Heart left ventricle (tissue), 13 donors: ENCODE results near the gene P3H1.

ENCODE experiments used
- POLR2A ChIP-seq, 2 donors: fragments of 450-650 bp; IDR thresholded peaks; one replicate each; pipeline ENCODE4 v1.6.1; 2017; ENCODE audit warnings: antibody characterized with exemption in 2 of 2, mild to moderate bottlenecking in 2 of 2, moderate library complexity in 2 of 2
- TF ChIP-seq, protein P1 (sequence below), 12 donors: fragments of 200-600 bp; sonication (generic) in 4 of 12; IDR thresholded peaks; one replicate each; pipeline versions ENCODE4 v1.5.0 to v1.8.0; 2018 to 2022; ENCODE audit warnings: antibody characterized with exemption in 12 of 12, mild to moderate bottlenecking in 5 of 12
- donor health status: ischemic (EF 13 %, LVEDD 7.1; RV severe dilation, severe dysfunction).
- donor health status: DM: no; HTN: yes; CAD: no.
- donor health status: DM: no; HTN: no; CAD: no.
- donor health status: ischemic (EF 25% LVEDD 6.9; RV normal size, moderate dysfunction).
- donor health status: ischemic (EF 25% LVEDD 5.7; RV mildly dilated, moderate dysfunction).
- donor health status: ischemic (EF 35%, LVEDD 5.7; RV mildly dilated, moderate dysfunction).
- donor health status: nonischemic (EF 11% LVEDD 7.7; RV severe dilation, severe dysfunction).
- donor health status: DM: yes; HTN: yes; CAD: no.
- donor health status: PGD.
- donor health status: ischemic (EF 29% LVEDD 5.4; RV normal size, mild dysfunction).
- donor health status: nonischemic (EF 23%, LVEDD 6.1; RV moderate dilation, normal function).

GRCh38 chr1:42774928-42775526 lies 8.2 kb upstream of the P3H1 start:
- TF ChIP-seq POLR2A (IDR thresholded peaks at IDR 0.05): no peak
- TF ChIP-seq, protein P1, sequence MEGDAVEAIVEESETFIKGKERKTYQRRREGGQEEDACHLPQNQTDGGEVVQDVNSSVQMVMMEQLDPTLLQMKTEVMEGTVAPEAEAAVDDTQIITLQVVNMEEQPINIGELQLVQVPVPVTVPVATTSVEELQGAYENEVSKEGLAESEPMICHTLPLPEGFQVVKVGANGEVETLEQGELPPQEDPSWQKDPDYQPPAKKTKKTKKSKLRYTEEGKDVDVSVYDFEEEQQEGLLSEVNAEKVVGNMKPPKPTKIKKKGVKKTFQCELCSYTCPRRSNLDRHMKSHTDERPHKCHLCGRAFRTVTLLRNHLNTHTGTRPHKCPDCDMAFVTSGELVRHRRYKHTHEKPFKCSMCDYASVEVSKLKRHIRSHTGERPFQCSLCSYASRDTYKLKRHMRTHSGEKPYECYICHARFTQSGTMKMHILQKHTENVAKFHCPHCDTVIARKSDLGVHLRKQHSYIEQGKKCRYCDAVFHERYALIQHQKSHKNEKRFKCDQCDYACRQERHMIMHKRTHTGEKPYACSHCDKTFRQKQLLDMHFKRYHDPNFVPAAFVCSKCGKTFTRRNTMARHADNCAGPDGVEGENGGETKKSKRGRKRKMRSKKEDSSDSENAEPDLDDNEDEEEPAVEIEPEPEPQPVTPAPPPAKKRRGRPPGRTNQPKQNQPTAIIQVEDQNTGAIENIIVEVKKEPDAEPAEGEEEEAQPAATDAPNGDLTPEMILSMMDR (IDR thresholded peaks at IDR 0.05): no peak
